Ovary (tissue), 3 donors: Measurements from ENCODE around the gene SEC14L1.

ENCODE experiments used
- POLR2A ChIP-seq: fragments of 450-650 bp; IDR thresholded peaks from one replicate; pipeline ENCODE4 v1.6.1; 2017; ENCODE audit warnings: antibody characterized with exemption, mild to moderate bottlenecking, moderate library complexity
- TF ChIP-seq, protein P1 (sequence below), 3 donors: fragments of 450-650 bp in 2 of 3; fragments of 200-600 bp in 1 of 3; IDR thresholded peaks; one replicate each; pipeline versions ENCODE4 v1.5.1 to v1.8.0; 2016 to 2022; ENCODE audit warnings: antibody characterized with exemption in 3 of 3, mild to moderate bottlenecking in 1 of 3
- donor health status: DM: no; HTN: no; CAD: no.

DNA sequence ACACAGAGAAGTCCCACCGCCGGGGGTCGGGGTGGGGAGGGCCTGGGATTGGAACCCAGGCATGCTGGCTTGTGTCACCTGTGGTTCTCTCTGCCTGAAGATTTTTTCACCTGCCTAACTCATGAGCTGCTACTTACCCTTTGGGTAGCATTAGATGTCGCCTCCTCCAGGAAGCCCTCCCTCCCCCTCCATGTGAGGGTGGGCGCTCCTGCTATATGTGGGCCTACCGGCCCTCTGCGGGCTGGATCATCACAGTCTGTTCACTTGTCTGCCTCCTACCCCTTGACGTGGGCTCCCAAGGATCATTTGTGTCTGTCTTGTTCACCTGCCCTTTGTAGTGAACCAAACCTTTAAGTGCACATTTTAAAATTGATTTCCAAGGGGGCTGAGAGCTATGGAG lies 106.8 kb downstream of the SEC14L1 start:
- TF ChIP-seq, protein P1, sequence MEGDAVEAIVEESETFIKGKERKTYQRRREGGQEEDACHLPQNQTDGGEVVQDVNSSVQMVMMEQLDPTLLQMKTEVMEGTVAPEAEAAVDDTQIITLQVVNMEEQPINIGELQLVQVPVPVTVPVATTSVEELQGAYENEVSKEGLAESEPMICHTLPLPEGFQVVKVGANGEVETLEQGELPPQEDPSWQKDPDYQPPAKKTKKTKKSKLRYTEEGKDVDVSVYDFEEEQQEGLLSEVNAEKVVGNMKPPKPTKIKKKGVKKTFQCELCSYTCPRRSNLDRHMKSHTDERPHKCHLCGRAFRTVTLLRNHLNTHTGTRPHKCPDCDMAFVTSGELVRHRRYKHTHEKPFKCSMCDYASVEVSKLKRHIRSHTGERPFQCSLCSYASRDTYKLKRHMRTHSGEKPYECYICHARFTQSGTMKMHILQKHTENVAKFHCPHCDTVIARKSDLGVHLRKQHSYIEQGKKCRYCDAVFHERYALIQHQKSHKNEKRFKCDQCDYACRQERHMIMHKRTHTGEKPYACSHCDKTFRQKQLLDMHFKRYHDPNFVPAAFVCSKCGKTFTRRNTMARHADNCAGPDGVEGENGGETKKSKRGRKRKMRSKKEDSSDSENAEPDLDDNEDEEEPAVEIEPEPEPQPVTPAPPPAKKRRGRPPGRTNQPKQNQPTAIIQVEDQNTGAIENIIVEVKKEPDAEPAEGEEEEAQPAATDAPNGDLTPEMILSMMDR (IDR thresholded peaks at IDR 0.05), result no peak
- no peak for TF ChIP-seq POLR2A
